Left forelimb (tissue), 1 donor: ENCODE measurements around the gene FCAMR.

Source experiments
- DNase-seq: peaks from one replicate; pipeline ENCODE4 v3.0.0-alpha.2; 2018; ENCODE audit warnings: low spot score

FCAMR gene

DNA sequence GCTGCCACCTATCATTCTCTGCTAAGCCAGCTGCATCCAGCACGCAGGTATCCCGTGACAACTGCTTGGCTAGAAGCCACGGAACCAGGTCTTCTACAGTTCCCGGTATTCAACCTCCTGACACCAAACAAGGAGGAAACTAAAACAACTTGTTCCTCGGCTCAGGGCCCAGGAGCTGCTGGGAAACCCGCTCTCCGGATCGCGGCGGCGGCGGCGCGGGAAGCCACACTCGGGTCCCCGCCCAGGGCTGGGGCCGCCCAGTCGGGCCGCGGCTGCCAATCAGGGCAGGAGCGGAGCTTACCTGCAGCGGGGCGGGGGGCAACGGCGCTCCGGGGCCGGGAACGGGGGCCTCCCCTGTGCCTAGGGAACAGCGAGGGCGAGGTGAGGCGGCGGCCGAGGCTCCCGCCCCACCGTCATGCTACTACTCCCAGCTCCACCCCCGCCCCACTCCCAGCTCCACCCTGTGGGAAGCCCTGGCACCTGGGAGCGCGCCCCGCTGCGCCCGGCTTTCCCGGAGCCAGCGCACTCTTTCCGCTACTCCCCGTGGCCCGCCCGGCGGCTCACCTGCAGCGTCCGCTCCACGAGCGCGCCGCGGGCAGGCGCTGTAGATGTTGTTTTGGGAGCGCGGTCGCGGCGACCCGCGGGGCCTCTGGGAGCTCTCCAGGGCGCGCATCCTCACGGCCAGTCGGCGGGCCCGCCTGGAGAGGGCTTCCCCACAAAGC is 60.9 kb downstream of the FCAMR start:
- DNase-seq, result no peak

- no peak for DNase-seq
These were observed 62.2 kb downstream of the FCAMR start for GRCh38 chr1:206908038-206908437.
